Mammary epithelial cell (primary cell): ENCODE data around the gene AOX1.

Experiments used
- CTCF ChIP-seq, 2 donors: IDR thresholded peaks in 1 of 2; conservative IDR thresholded peaks in 1 of 2; 2 replicates each; pipeline ENCODE4 v1.5.1; 2011 to 2012; ENCODE audit warnings: inconsistent platforms in 2 of 2, low read length in 2 of 2, mild to moderate bottlenecking in 2 of 2, control low read depth in 1 of 2, low read depth in 1 of 2; ENCODE audit not compliant: insufficient read depth in 1 of 2; ENCODE audit errors: extremely low read depth in 1 of 2
- EZH2 ChIP-seq: IDR thresholded peaks from 2 replicates; pipeline ENCODE4 v1.6.1; 2012; ENCODE audit warnings: low read length, inconsistent platforms, borderline replicate concordance

GRCh38 chr2:200661477-200661876 is 75.7 kb downstream of the AOX1 start:
- TF ChIP-seq CTCF (conservative IDR thresholded peaks at IDR 0.05 in 1 of 2, IDR thresholded peaks at IDR 0.05 in 1 of 2; ENCODE audit: extremely low read depth in 1 of 2, insufficient read depth in 1 of 2, low read depth in 1 of 2, low read length in 2 of 2) (no peak), EZH2 (no peak)
